Measurements from ENCODE around the gene FAR2.
A peak's percentile ranks its signal among the peaks of the same experiment; 100 is the strongest.
"Not testable (repeated sequence)": the region's sequence is repeated elsewhere in the genome, so short reads cannot be mapped to it uniquely, and the experiment has no call there.

Gene FAR2

DNA sequence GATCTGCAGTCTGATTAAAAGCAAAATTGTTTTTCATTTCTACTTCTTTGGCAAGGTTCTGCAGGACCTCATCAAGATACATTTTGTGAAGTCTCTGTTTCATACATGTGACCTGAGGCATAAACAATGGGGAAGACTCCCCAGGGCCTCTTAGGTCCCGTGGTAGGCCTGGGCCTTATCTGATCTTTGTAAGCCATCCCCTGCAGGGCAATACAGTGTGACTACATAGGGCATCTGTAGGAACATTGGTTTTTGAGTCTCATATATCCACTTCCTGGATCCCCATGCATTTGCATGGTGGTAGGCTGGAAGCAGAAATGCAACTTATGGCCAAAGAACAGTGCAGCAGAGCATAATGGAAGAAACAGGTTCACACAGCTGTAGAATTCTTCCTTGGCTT lies 6.0 kb downstream of the FAR2 start:
- DNase-seq, result peak; percentile 70

DNA sequence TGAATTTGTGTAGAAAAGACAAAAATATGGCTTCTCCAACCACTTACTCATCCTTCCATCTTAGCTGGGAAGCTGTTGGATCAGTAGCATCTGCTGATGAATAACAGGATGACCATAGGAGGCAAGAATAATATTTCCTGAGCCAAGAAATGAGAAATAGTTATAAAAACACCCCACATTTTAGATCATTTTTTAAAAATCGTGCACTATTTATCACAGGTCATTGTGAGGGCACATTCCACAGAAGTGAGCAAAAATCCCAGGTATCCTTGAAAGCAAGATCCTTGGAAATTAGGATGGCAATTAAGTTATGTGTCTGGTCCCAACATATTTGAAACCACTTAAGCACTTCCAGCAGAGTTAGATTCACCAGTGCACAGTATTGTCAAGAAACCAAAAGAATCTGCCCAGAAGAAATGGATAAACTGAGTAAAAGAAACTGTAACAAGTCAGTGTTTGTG lies 8.4 kb downstream of the FAR2 start:
- DNase-seq, result no peak

DNA sequence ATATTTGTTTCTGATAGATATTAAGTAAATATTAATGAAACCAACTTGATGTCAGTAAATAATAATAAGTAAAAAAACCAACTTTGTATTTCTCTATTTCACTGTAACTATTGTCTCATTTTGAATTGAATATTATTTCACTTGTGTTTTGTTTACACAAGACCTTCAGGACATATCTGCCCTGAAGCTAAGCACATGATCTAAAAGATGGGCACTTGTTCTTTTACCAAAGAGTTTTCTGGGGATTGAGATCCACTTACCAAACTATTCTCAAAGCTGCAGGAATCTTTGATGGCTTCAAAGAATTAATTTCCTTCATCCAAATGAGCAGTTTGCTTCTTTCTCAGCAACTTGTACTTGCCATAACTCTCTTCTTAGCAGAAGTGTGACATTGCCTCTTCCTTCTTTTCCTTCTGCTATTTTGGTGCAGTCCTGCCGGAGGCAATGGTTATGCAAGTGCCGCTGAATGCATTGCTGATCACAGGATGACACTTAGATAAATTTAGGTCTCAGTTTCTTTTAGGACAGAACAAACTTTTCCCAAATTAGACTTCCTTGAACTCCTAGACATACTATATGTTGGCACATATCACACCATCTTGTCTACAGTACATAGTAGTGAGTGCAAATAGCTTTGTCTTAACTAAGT lies 9.2 kb downstream of the FAR2 start:
- peak; percentile 28 for DNase-seq

DNA sequence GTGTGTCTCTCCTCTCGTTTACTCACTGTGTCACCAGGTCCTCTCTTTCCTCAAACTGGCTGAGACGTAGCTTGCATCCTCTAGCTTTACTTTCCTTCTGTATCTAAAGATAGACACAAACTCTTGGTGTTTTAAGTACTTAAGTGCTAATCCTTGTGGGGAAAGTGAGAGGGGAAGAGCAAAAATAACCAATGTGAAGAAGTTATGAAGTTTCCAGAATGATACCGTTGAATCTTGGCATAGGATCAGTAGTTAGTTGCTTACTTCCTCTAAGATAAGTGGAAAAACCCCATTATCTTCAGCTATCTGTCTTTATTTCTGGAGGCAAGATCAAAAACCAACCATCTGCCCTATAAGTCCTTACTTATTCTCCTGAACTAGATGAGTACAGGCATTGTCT lies 10.6 kb downstream of the FAR2 start:
- DNase-seq, result peak; percentile 56

DNA sequence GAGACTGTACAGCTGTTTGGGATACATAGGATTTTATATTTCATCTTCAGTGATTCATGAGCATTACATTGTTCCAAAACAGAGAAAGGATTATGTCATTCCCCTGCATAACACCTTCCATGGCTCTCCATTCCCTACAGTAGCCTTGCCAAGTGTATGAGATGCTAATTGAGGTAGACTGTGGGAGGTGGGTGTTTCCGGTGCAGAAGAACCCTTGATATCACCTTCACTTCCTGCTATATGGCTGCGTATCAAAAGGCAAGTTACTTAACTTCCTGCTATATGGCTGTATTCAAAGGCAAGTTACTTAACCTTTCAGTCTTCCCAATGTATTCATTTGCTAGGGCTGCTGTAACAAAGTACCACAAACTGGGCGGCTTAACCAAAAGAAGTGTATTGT lies 11.2 kb downstream of the FAR2 start:
- no peak for DNase-seq

DNA sequence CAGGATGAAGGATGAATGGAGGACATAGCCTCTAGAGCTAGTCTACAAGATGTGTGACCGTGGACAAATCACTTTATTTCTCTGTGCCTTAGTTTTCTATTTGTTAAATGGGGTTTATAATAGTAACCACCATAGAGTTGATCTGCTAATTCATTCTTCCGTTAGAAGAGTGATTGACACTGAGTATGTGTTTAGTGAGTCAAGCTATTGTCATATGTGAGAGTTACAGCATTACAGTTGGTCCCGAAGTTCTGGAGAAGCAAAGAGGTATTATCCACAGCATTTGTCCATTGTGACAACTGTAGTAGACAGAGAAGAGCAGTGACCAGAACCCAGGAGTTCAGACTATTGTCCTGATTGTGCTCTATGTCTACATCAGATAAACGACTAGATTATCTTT lies 14.1 kb downstream of the FAR2 start:
- DNase-seq, result no peak

DNA sequence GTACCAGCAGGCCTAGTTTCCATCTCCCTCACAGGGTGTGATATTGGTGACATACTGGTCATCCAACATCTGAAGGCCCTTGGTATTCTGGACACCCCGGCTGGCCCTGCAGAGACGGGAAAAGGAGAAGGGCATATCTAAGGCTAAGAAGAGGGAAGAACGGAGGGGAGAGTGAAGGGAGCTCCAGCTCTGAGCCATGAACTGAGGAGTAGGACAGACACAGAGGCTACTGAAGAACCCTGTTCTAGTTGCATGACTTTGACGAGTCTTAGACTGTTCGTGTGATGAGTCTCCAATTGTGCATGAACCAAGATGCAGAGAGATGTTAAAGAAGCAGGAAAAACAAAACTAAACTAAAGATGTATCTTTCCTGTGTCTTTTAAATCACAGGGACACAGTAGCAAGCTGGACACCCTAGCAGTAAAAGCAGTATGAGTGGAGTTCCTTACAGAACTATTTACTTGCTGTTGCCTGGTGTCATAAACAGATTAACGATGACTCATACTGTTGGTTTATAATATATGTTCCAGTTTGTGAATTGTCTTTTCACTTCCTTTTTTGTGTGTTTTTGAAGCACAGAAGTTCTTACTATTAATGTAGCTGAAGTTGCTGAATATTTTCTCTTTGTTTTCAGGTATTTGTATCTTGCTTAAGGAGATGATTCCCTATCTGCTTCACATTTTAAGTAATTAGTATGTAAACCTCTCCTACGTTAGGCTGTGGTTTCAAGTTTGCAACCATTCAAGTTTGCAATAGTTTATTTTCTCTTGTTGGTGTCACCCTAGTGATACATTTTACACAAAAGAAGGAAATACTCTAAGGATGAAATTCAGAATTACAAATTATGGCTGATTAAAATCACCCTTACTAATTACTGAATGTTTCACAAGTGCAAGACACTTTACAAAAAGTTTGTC lies 15.7 kb downstream of the FAR2 start:
- DNase-seq, result peak; percentile 62

DNA sequence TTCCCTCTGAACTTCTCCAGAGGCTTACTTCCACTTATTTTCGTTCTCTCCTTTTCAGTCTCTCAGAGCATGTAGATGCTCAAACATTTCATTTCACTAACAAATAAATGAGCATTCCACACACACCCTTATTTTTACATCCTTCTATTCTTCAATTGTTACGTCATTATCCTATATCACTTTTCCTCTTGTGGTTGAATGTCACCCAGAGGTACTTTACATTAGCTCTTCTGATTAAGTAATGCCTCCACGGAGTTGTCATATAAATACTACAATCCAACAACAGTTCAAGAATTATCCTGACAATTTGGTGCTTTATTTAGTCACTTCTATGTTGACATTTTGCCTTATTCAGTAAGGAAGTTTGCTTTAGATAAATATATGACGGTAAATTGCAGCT lies 18.4 kb downstream of the FAR2 start:
- DNase-seq, result no peak

DNA sequence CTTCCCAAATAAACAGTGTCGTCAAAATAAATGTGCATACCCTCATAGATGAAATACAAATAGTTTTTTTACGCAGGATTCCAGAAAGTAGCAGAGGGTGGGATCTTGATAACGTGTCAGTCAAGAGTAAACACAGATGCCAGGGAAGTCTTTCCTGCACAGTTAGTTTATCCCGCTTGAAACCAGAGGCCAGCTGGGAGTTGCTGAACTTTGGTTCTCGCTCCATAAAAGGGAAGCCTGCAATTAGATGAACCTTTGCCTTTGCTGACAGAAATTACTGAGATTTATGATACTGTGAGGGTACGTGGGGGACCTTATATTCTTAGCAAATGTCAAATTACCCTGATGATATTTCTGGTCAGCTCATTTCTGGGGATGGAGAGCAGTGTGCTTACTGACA lies 18.9 kb downstream of the FAR2 start:
- DNase-seq, result no peak

DNA sequence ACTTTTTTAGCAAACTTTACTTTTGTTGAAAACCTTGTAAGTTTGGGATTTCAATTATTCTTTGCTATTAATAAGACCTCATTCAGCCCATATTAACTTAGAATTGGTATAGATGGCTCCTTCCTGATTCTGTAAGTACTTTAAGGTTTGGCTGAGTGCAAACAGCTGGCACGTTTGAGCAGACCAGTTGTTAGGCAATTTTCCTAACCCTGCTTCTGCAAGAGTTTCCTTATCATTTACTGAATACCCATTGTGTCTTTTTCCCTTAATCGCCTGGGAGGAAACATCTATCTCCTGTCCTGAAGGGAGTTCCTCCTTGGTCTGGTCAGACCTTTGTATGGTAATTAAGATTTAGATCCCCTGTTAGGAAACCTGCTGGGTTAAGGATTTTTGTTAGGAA lies 20.9 kb downstream of the FAR2 start:
- DNase-seq, result not testable (repeated sequence)

DNA sequence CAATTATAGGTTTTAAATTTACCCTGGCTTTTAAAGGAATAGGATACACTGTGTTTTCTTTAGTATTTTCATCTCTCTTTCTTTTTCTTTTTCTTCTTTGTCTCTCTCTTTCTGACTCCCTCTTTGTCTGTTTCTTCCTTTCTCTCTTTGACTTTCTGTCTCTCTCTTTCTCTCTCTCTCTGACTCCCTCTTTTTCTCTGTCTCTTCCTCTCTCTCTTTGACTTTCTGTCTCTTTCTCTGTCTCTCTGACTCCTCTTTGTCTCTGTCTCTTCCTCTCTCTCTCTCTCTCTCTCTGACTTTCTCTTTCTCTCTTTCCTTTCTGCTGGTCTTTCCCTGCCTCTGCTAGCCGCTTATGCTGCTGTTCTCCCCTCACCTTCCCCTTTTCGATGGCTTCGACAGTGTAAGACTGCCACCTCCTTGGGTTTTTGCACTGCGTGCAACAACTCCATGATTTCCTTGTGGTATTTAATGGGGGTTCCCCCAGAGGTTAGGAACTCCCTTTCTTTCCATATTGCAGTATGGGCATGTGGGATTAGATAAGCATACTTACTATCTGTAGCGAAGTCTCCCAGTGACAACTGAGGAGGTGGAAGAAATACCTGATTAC lies 21.5 kb downstream of the FAR2 start:
- DNase-seq, result peak; percentile 45

DNA sequence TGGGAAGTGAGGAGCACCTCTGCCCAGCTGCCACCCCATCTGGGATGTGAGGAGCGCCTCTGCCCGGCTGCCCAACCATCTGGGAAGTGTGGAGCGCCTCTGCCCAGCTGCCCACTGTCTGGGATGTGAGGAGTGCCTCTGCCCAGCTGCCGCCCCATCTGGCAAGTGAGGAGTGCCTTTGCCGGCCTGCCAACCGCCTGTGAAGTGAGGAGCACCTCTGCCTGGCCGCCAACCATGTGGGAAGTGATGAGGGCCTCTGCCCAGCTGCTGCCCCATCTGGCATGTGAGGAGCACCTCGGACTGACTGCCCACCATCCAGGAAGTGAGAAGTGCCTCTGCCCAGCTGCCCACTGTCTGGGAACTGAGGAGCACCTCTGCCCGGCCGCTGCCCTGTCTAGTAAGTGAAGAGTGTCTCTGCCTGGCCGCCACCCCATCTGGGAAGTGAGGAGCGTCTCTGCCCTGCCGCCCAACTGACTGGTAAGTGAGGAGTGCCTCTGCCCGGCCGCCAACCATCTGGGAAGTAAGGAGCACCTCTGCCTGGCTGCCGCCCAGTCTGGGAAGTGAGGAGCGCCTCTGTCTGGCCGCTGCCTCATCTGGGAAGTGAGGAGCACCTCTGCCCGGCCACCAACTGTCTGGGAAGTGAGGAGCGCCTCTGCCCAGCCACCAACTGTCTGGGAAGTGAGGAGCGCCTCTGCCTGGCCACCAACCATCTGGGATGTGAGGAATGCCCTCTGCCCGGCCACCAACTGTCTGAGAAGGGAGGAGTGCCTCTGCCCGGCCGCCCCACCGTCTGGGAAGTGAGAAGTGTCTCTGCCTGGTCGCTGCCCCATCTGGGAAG lies 22.6 kb downstream of the FAR2 start:
- no peak for DNase-seq

DNA sequence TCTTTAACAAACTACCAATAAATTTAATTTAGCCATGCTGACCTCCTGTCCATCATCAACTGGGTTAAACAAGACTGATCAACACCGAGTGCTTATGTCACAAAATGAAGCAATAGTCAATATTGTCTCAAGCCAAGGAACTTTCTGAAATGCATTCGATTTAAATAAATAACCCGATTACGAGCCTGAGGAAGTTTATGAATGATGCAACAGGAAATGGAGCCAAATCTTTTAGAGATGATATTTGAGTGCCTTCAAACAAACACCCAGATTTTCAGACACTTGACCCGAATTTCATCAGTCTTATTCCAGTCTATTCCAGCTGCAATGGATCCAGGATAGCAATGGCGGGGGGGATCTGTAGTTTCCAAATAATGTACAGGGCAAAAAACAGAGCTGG lies 27.9 kb downstream of the FAR2 start:
- DNase-seq, result no peak

DNA sequence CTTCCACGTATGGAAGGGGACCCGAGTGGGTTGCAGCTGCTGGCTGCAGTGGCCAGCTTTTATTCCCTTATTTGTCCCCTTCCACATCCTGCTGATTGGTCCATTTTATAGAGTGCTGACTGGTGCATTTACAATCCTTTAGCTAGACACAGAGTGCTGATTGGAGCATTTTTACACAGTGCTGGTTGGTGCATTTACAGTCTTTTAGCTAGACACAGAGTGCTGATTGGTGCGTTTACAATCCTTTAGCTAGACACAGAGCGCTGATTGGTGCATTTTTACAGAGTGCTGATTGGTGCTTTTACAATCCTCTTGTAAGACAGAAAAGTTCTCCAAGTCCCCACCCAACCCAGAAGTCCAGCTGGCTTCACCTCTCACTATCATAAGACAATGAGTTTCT lies 33.2 kb downstream of the FAR2 start:
- DNase-seq, result not testable (repeated sequence)

DNA sequence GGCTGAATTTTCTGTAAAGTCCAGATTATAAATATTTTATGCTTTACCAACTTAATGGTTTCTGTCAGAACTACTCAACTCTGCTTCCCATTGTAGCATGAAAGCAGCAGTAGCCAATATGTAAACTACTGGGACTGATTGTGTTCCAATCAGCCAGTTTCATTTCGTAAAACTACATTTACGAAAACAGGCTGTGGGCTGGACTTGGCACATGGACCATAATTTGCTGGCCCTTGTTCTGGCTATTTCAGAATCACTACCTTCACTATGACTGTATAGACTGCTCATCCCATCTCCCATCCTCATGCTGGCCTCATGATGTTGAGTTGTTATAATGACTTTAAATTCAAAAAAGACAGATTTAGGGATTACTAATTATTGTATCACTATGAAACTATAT lies 38.7 kb downstream of the FAR2 start:
- DNase-seq, result no peak

DNA sequence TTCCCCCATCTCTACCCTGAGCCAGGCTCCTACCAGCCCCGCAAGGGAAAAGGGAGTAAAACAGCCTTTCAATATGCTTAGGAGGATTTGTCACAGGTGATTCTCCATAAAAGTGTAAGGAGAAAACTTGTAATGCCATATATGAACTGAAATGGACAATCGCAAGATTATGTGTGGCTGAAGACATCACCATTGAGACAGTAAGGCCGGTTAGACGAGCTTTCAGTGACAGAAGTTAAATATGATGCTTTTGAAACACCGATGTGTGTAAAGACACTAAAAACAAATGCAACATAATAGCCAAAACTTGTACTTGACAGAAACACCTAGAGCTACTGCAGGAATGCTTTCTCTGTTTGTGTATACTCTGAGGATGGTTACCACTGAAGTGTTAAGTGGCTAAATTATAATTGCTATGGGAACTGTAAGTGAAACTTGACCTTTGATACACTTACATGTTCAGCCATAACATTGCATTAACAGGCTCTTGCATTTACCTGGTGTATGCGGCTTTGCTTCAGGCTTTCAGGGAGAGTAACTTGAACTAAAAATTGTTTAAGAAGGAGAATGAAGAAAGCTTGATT lies 42.3 kb downstream of the FAR2 start:
- no peak for DNase-seq

DNA sequence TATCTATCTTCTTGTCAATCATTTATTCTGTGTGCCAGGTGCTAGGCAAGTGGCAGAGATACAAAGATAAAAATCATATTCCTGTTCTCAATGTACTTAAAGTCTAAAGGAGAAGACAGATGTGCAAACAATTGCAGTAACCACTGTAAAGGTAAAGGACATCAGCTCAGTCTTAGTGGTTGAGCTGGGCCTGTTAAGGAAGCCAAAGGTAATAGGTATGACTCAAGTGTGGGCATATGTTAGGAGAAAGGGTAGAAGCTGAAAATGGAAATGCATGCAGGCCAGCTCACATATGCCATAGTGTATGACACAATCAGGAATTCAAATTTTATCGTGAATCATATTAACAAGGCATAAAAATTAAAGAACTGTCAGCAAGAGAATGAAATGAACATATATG lies 49.8 kb downstream of the FAR2 start:
- no peak for DNase-seq

DNA sequence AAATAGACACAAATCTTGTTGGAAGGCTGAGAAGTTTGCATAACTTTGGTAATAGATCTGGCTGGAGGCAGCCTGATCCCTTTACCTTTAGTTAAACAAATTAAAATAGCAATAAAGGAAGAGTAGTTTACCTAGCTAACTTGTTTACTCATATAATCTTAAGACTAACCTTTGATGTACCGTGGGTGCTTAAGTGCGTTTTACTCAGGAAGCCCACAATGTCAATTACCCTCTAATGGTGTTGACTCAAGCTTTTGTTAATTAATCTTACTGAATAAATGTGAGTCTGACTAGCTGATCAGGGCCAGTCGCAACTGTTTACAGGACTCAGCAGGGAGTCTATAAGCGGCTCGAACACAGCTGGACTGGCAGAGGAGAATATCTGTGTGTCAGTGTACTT lies 51.5 kb downstream of the FAR2 start:
- no peak for DNase-seq

DNA sequence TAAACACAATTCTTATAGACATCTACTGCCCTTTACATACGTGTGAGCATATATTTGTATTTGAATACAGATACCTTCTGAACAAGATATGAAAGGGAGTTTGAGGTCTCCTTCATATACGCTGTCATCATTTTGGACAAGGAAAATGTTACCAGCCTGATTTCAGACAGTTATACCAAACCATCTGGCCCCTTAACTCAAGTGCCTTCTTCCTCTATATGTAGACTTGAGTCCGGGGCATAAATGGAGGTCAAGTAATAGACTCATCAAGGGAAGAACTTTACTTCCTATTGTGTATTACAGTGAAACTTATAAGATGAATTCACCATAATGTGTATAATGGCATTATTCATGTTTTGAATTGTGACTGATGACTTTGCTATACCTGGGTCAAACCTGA lies 52.2 kb downstream of the FAR2 start:
- no peak for DNase-seq

DNA sequence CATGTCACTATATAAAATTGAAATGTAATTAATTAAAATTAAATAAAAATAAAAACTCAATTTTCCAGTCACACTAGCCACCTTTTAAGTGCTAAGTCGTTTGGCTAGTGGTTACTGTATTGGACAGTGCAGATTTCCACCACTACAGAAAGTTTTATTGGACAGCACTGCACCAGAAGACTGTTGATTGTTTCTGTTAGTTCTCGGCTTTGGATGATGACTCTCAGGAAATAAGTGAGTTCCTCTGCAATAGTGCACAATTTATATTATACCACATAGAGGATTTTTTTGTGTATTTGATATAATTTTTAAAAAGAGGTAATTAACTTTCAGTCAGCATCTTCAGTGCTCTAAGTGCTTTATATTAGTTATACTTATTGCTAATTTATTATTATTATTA lies 52.7 kb downstream of the FAR2 start:
- DNase-seq, result no peak

DNA sequence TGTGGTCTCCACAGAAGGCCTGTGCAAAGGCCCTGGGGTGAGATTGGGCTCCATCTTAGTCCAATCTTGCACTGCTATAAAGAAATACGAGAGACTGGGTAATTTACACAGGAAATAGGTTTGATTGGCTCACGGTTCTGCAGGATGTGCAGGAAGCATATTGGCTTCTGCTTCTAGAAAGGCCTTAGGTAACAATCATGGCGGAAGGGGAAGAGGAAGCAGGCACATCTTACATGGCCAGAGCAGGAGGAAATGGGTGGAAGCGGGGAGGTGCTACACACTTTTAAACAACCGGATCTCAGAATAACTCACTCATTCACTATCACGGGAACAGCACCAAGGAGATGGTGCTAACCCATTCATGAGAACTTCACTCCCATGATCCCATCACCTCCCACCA lies 55.4 kb downstream of the FAR2 start:
- no peak for DNase-seq

DNA sequence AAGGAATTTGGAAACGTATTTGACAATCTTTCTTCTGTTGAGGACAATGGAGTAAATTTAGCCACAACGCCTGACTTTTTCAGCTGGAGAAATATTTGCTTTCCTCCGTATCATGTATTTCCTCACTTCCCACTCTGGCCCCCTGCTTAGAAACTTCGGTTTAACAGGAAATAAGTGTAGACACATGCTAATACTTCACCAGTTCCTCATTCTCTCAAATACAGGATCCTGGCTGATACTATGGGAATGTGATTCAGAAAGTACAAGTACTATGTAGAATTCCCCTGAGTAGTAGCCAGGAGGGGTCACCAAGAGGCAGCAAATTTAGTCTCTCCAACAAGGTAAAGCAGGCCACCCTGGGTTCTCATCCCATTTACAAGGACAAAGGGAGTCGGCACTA lies 58.0 kb downstream of the FAR2 start:
- DNase-seq, result no peak

DNA sequence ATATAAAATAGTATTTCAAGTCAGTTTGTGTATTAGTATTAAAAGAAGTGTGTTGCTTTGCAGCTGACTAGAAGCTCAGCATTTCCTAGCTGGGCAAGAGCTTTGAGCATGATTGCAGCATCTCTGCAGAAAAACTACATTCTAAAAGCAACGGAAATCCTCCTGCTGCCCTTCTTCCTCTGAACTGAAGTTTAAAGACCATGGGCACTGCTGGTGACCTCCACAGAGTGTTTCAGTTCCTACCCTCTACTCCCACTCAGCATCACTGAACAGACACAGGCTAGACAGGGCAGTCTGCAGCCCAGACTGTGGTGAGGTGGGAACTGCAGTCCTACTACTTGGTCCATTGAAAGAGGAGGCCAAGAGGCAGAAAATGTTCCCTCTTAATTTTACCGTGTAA lies 59.0 kb downstream of the FAR2 start:
- DNase-seq, result no peak

Data from hematopoietic multipotent progenitor cell treated with erythropoietin and hydrocortisone succinate and interleukin-3 and kit ligand, for 8 days (in vitro differentiated cells).